ENCODE measurements around the gene TMEM190. TPM values are rescaled to one million over a fixed set of nuclear protein-coding genes. Genes with fewer than 3 reads are reported as not detected.

TMEM190 gene
- total and polyA plus RNA-seq, 2 experiments from 2014 or later: 6.6 TPM; not detected in 1

DNA sequence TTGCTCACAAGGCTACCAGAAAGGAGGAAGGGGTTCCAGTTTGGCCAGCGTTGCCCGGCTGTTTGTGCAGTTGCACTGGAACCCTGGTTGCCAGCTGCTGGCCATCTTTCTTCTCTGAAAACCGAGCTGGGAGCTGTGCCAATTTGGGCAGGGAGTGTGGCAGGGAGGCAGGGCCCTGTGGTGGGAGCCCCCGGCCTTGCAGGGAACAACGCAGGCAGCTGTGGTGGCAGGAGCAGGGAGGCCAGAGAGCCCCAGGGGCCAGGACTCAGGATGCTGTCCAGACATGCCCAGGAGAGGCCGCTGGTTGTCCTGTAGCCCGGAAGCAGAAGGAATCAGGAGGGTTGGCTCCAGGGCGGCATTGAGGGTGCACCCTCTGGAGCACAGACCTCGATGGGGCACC lies 32.2 kb upstream of the TMEM190 start:
- Histone ChIP-seq H3K4me1 (ENCODE audit: insufficient read depth) (no peaks in the 10 kb centered on the region), H2AFZ (no peak overlapping the region), H3K27ac (no peak overlapping the region), H3K79me2 (peaks cover 16% of the 10 kb centered on the region), H3K9me3 (ENCODE audit: low read depth) (no peaks in the 10 kb centered on the region), H3K4me3 (no peak overlapping the region), H3K9me2 (replicated peaks; ENCODE audit: insufficient read depth) (no peaks in the 10 kb centered on the region), H4K20me1 (ENCODE audit: insufficient read depth, poor library complexity, severe bottlenecking) (peaks cover 5% of the 10 kb centered on the region), H3K4me2 (no peak overlapping the region), H3K36me3 (replicated peaks; ENCODE audit: insufficient read depth, low read depth) (no peaks in the 10 kb centered on the region), H3K27me3 (no peaks in the 10 kb centered on the region)
- TF ChIP-seq EZH2phosphoT487 (IDR thresholded peaks at IDR 0.05; ENCODE audit: low read depth, severe bottlenecking, unreplicated experiment) (no peak), CTCF (IDR thresholded peaks at IDR 0.05; ENCODE audit: poor library complexity) (no peak), EZH2 (IDR thresholded peaks at IDR 0.05; ENCODE audit: borderline replicate concordance) (no peak)
- DNase-seq (ENCODE audit: low spot score): no peak
- WGBS (ENCODE audit: low lambda C conversion rate, missing lambda C conversion rate): 88% methylated on average over 9 of the region's 9 CpGs

DNA sequence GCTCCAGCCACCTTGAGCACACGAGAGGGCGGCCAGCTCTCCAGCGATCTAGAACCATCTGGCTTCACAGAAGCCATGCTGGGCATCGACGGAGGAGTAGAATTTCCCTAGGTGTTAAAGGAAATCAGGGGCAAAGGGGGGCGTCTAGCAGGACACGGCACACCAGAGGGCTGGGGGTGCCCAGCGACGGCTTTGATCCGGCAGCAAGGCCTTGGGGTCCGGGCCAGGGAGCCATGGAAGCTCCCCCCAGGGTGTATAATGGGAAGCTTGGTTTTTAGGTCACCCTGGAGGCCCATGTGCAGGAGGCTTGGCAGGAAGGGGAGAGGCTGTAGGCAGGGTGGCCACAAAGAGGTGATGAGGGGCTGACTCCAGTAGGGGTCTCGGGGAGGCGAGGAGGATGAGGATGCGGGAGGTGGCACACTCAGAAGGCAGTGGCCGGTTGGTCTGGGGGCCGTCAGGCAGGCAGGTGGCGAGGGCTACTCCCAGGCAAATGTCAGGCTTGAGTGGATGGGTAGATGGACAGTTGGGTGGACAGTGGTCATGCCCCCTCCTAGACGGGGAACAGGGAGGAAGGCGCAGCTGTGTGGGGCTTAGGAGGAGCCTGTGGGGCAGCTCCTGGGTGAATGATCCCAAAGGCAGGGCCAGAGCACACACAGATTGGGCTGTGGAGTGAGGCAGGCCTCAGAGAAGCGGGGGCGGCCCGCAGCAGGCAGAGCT lies 31.4 kb upstream of the TMEM190 start:
- H3K79me2 ChIP-seq: peaks cover 13% of the 10 kb centered on the region
- no peaks in the 10 kb centered on the region for H3K27me3 ChIP-seq
- H3K36me3 ChIP-seq (replicated peaks; ENCODE audit: insufficient read depth, low read depth): no peaks in the 10 kb centered on the region
- no peak overlapping the region for H2AFZ ChIP-seq
- TF ChIP-seq EZH2 (IDR thresholded peaks at IDR 0.05; ENCODE audit: borderline replicate concordance): no peak
- no peak for TF ChIP-seq EZH2phosphoT487 (IDR thresholded peaks at IDR 0.05; ENCODE audit: low read depth, severe bottlenecking, unreplicated experiment)
- TF ChIP-seq CTCF (IDR thresholded peaks at IDR 0.05; ENCODE audit: poor library complexity): no peak
- H4K20me1 ChIP-seq (ENCODE audit: insufficient read depth, poor library complexity, severe bottlenecking): peaks cover 5% of the 10 kb centered on the region
- H3K4me2 ChIP-seq: no peak overlapping the region
- no peak for DNase-seq (ENCODE audit: low spot score)
- H3K4me3 ChIP-seq: no peak overlapping the region
- no peaks in the 10 kb centered on the region for H3K9me3 ChIP-seq (ENCODE audit: low read depth)
- no peak overlapping the region for H3K27ac ChIP-seq
- WGBS (ENCODE audit: low lambda C conversion rate, missing lambda C conversion rate): 96% methylated on average over 22 of the region's 22 CpGs
- H3K9me2 ChIP-seq (replicated peaks; ENCODE audit: insufficient read depth): no peaks in the 10 kb centered on the region
- no peaks in the 10 kb centered on the region for H3K4me1 ChIP-seq (ENCODE audit: insufficient read depth)

GRCh38 chr19:55345818-55346724 lies 30.6 kb upstream of the TMEM190 start:
- no peaks in the 10 kb centered on the region for H3K36me3 ChIP-seq (replicated peaks; ENCODE audit: insufficient read depth, low read depth)
- no peaks in the 10 kb centered on the region for H3K9me2 ChIP-seq (replicated peaks; ENCODE audit: insufficient read depth)
- 93% methylated on average over 33 of the region's 43 CpGs for WGBS (ENCODE audit: low lambda C conversion rate, missing lambda C conversion rate)
- no peak for DNase-seq (ENCODE audit: low spot score)
- no peak overlapping the region for H3K4me2 ChIP-seq
- H3K79me2 ChIP-seq: peaks cover 6% of the 10 kb centered on the region
- no peaks in the 10 kb centered on the region for H3K9me3 ChIP-seq (ENCODE audit: low read depth)
- H3K4me3 ChIP-seq: no peak overlapping the region
- peaks cover 5% of the 10 kb centered on the region for H4K20me1 ChIP-seq (ENCODE audit: insufficient read depth, poor library complexity, severe bottlenecking)
- peaks cover 3% of the 10 kb centered on the region for H3K27me3 ChIP-seq
- no peak overlapping the region for H2AFZ ChIP-seq
- no peaks in the 10 kb centered on the region for H3K4me1 ChIP-seq (ENCODE audit: insufficient read depth)
- no peak overlapping the region for H3K27ac ChIP-seq
- TF ChIP-seq CTCF (IDR thresholded peaks at IDR 0.05; ENCODE audit: poor library complexity) (no peak), EZH2 (IDR thresholded peaks at IDR 0.05; ENCODE audit: borderline replicate concordance) (no peak), EZH2phosphoT487 (IDR thresholded peaks at IDR 0.05; ENCODE audit: low read depth, severe bottlenecking, unreplicated experiment) (no peak)

Data from hepatocyte (in vitro differentiated cells).